Stimulated activated CD8-positive, alpha-beta memory T cell treated with anti-CD3 and anti-CD28 coated beads, Interleukin-12 subunit alpha, Interleukin-12 subunit beta, amount 100 ng/mL, for 4 hours (primary cell): ENCODE results near the gene CRYL1.

Source experiments
- DNase-seq: peaks from one replicate; pipeline ENCODE4 v3.0.0-alpha.2; 2020; ENCODE audit warnings: low read depth

Gene CRYL1

GRCh38 chr13:20494656-20495055 is 31.0 kb downstream of the CRYL1 start:
- DNase-seq = no peak

GRCh38 chr13:20492641-20493040 is 33.0 kb downstream of the CRYL1 start:
- no peak for DNase-seq

- DNase-seq = no peak
Measured at GRCh38 chr13:20491926-20492435, 33.7 kb downstream of the CRYL1 start.

GRCh38 chr13:20489185-20489820 is 36.4 kb downstream of the CRYL1 start:
- no peak for DNase-seq

GRCh38 chr13:20487927-20488326 is 37.7 kb downstream of the CRYL1 start:
- DNase-seq = no peak

GRCh38 chr13:20482787-20483186 is 42.9 kb downstream of the CRYL1 start:
- DNase-seq = no peak

- no peak for DNase-seq
Measured at GRCh38 chr13:20482275-20482761, 43.3 kb downstream of the CRYL1 start.

GRCh38 chr13:20477394-20477793 is 48.3 kb downstream of the CRYL1 start:
- no peak for DNase-seq

GRCh38 chr13:20475927-20476691 is 49.5 kb downstream of the CRYL1 start:
- DNase-seq = peak; percentile 26

- no peak for DNase-seq
Measured at GRCh38 chr13:20474515-20474914, 51.1 kb downstream of the CRYL1 start.

- DNase-seq = no peak
Measured at GRCh38 chr13:20473888-20474287, 51.8 kb downstream of the CRYL1 start.

- DNase-seq = no peak
Measured at GRCh38 chr13:20473139-20473538, 52.5 kb downstream of the CRYL1 start.

GRCh38 chr13:20472531-20472930 is 53.1 kb downstream of the CRYL1 start:
- no peak for DNase-seq

GRCh38 chr13:20470136-20470535 is 55.5 kb downstream of the CRYL1 start:
- DNase-seq = no peak

- DNase-seq = no peak
Measured at GRCh38 chr13:20466371-20466770, 59.3 kb downstream of the CRYL1 start.

- no peak for DNase-seq
Measured at GRCh38 chr13:20465218-20465879, 60.3 kb downstream of the CRYL1 start.

GRCh38 chr13:20462921-20463320 is 62.7 kb downstream of the CRYL1 start:
- no peak for DNase-seq

- no peak for DNase-seq
Measured at GRCh38 chr13:20462533-20462915, 63.1 kb downstream of the CRYL1 start.

GRCh38 chr13:20461860-20462532 is 63.7 kb downstream of the CRYL1 start:
- no peak for DNase-seq

- DNase-seq = no peak
Measured at GRCh38 chr13:20461481-20461859, 64.2 kb downstream of the CRYL1 start.

- no peak for DNase-seq
Measured at GRCh38 chr13:20460761-20461160, 64.9 kb downstream of the CRYL1 start.

- DNase-seq = no peak
Measured at GRCh38 chr13:20457670-20458069, 68.0 kb downstream of the CRYL1 start.
